H9 (cell line): ENCODE measurements around the gene IFT57. TPM values are rescaled to one million over a fixed set of nuclear protein-coding genes. Genes with fewer than 3 reads are reported as not detected.

Experiments
- DNase-seq: peaks from one replicate; pipeline ENCODE4 v3.0.0-alpha.2; 2017
- H2AFZ ChIP-seq: one replicate; pipeline ENCODE4 v1.6.1; 2013; ENCODE audit warnings: mild to moderate bottlenecking, low read length, control low read depth, moderate library complexity
- H2AK5ac ChIP-seq: 2 replicates; pipeline ENCODE4 v1.6.1; 2013; ENCODE audit warnings: low read length, control low read depth, mixed read lengths; ENCODE audit not compliant: insufficient read length
- H2BK120ac ChIP-seq: one replicate; pipeline ENCODE4 v1.6.1; 2013; ENCODE audit warnings: low read depth, mild to moderate bottlenecking, low read length, control low read depth, inconsistent platforms; ENCODE audit not compliant: poor library complexity, severe bottlenecking
- H2BK12ac ChIP-seq: 2 replicates; pipeline ENCODE4 v1.6.1; 2013; ENCODE audit warnings: low read length, control low read depth, mixed read lengths, low read depth; ENCODE audit not compliant: insufficient read length
- H2BK15ac ChIP-seq: 2 replicates; pipeline ENCODE4 v1.6.1; 2013; ENCODE audit warnings: low read depth, low read length, control low read depth
- H2BK20ac ChIP-seq: one replicate; pipeline ENCODE4 v1.6.1; 2013; ENCODE audit warnings: low read depth, mild to moderate bottlenecking, low read length, control low read depth, inconsistent platforms; ENCODE audit not compliant: poor library complexity, severe bottlenecking
- H2BK5ac ChIP-seq: 2 replicates; pipeline ENCODE4 v1.6.1; 2013; ENCODE audit warnings: low read length, control low read depth, mixed read lengths; ENCODE audit not compliant: insufficient read length
- H3K14ac ChIP-seq: 2 replicates; pipeline ENCODE4 v1.6.1; 2013; ENCODE audit warnings: low read length, control low read depth; ENCODE audit not compliant: insufficient read depth
- H3K18ac ChIP-seq: 2 replicates; pipeline ENCODE4 v1.6.1; 2013; ENCODE audit warnings: low read depth, mild to moderate bottlenecking, mixed read lengths, low read length, control low read depth; ENCODE audit not compliant: insufficient read length
- H3K23ac ChIP-seq: 2 replicates; pipeline ENCODE4 v1.6.1; 2013; ENCODE audit warnings: low read length, control low read depth, mixed read lengths, low read depth; ENCODE audit not compliant: insufficient read length
- H3K23me2 ChIP-seq: 2 replicates; pipeline ENCODE4 v1.6.1; 2013; ENCODE audit warnings: low read depth, mild to moderate bottlenecking, mixed read lengths, low read length, control low read depth; ENCODE audit not compliant: insufficient read length, poor library complexity, severe bottlenecking
- H3K27ac ChIP-seq: 2 replicates; pipeline ENCODE4 v1.5.1; 2013; ENCODE audit warnings: low read length, control low read depth, mixed read lengths, low read depth; ENCODE audit not compliant: insufficient read length
- H3K27me3 ChIP-seq: 2 replicates; pipeline ENCODE4 v1.6.1; 2013; ENCODE audit warnings: low read length, control low read depth, inconsistent platforms; ENCODE audit not compliant: insufficient read depth
- H3K4ac ChIP-seq: 2 replicates; pipeline ENCODE4 v1.6.1; 2013; ENCODE audit warnings: low read depth, mild to moderate bottlenecking, control low read depth, inconsistent platforms, low read length, moderate library complexity
- H3K4me1 ChIP-seq: 2 replicates; pipeline ENCODE4 v1.6.1; 2013; ENCODE audit warnings: low read length, control low read depth, inconsistent platforms; ENCODE audit not compliant: insufficient read depth
- H3K4me2 ChIP-seq: 2 replicates; pipeline ENCODE4 v1.6.1; 2013; ENCODE audit warnings: low read length, control low read depth, mixed read lengths; ENCODE audit not compliant: insufficient read length, insufficient read depth
- H3K56ac ChIP-seq: 2 replicates; pipeline ENCODE4 v1.6.1; 2013; ENCODE audit warnings: low read depth, mild to moderate bottlenecking, mixed read lengths, low read length, control low read depth; ENCODE audit not compliant: insufficient read length
- H3K79me1 ChIP-seq: 2 replicates; pipeline ENCODE4 v1.6.1; 2013; ENCODE audit warnings: low read depth, mild to moderate bottlenecking, moderate library complexity, low read length, control low read depth, inconsistent platforms; ENCODE audit not compliant: insufficient read depth, poor library complexity, severe bottlenecking
- H3K79me2 ChIP-seq: 2 replicates; pipeline ENCODE4 v1.6.1; 2013; ENCODE audit warnings: low read length, control low read depth, inconsistent platforms; ENCODE audit not compliant: insufficient read depth
- H3K9ac ChIP-seq: 2 replicates; pipeline ENCODE4 v1.6.1; 2013; ENCODE audit warnings: low read length, control low read depth, mixed read lengths; ENCODE audit not compliant: insufficient read length; ENCODE audit errors: extremely low read depth
- H3K9me3 ChIP-seq: one replicate; pipeline ENCODE4 v1.6.1; 2013; ENCODE audit warnings: low read depth, low read length, inconsistent platforms; ENCODE audit not compliant: control insufficient read depth
- H3T11ph ChIP-seq: one replicate; pipeline ENCODE4 v1.6.1; 2013; ENCODE audit warnings: mild to moderate bottlenecking, low read length, control low read depth, inconsistent platforms
- H4K20me1 ChIP-seq: one replicate; pipeline ENCODE4 v1.6.1; 2013; ENCODE audit not compliant: control insufficient read depth, insufficient read length, insufficient read depth
- H4K5ac ChIP-seq: 2 replicates; pipeline ENCODE4 v1.6.1; 2013; ENCODE audit warnings: low read depth, mild to moderate bottlenecking, mixed read lengths, low read length, control low read depth; ENCODE audit not compliant: insufficient read length
- H4K8ac ChIP-seq: replicated peaks from 2 replicates; pipeline ENCODE4 v1.6.1; 2013; ENCODE audit warnings: low read length, control low read depth, mixed read lengths, low read depth; ENCODE audit not compliant: insufficient read length
- H4K91ac ChIP-seq: 2 replicates; pipeline ENCODE4 v1.6.1; 2013; ENCODE audit warnings: low read depth, mild to moderate bottlenecking, moderate library complexity, mixed read lengths, low read length, control low read depth; ENCODE audit not compliant: insufficient read length
- H3K27ac Mint-ChIP-seq, 3 experiments: 2 replicates in 2 of 3; 3 replicates in 1 of 3; pipeline ENCODE4 v1.8.0; 2020 to 2021; ENCODE audit warnings: mixed read lengths in 3 of 3, mild to moderate bottlenecking in 1 of 3, moderate library complexity in 1 of 3
- H3K27me3 Mint-ChIP-seq: 2 replicates; pipeline ENCODE4 v1.8.0; 2021; ENCODE audit warnings: low read depth, mild to moderate bottlenecking, moderate library complexity, mixed read lengths
- H3K36me3 Mint-ChIP-seq, 3 experiments: 2 replicates in 2 of 3; 3 replicates in 1 of 3; pipeline ENCODE4 v1.8.0; 2020 to 2021; ENCODE audit warnings: low read depth in 3 of 3, mixed read lengths in 3 of 3; ENCODE audit not compliant: insufficient read depth in 1 of 3
- H3K4me1 Mint-ChIP-seq, 2 experiments: 2 replicates each; pipeline ENCODE4 v1.8.0; 2020; ENCODE audit warnings: mixed read lengths in 2 of 2
- H3K4me3 Mint-ChIP-seq, 2 experiments: 2 replicates in 1 of 2; 3 replicates in 1 of 2; pipeline ENCODE4 v1.8.0; 2020 to 2021; ENCODE audit warnings: mild to moderate bottlenecking in 2 of 2, mixed read lengths in 2 of 2, moderate library complexity in 1 of 2
- H3K9me3 Mint-ChIP-seq, 2 experiments: 2 replicates in 1 of 2; 3 replicates in 1 of 2; pipeline ENCODE4 v1.8.0; 2020; ENCODE audit warnings: mild to moderate bottlenecking in 2 of 2, mixed read lengths in 2 of 2, moderate library complexity in 1 of 2
- whole genome bisulfite sequencing: extraction: QIAGEN DNeasy Blood & Tissue Kit; methylation state at CpG from one replicate; pipeline ENCODE4 v1.1.7; 2013; ENCODE audit warnings: missing lambda C conversion rate, low lambda C conversion rate, mixed read lengths; ENCODE audit not compliant: insufficient read length; ENCODE audit errors: extremely low coverage; 5-methylcytosine and 5-hydroxymethylcytosine counted together
- total RNA-seq: library from RNA; stranded (reverse); gene quantifications from 2 replicates; pipeline ENCODE4 v1.2.1, GENCODE V29; 2021
- TF ChIP-seq, protein P1 (sequence below): fragments of 200-600 bp; sonication (generic); conservative IDR thresholded peaks from 3 replicates; pipeline ENCODE4 v1.8.0; 2021; ENCODE audit warnings: antibody characterized with exemption, mild to moderate bottlenecking

The IFT57 gene
- total RNA-seq, 1 experiment from 2014 or later: 21.4 TPM

- Histone ChIP-seq H3K4ac (no peak overlapping the region), H2BK15ac (no peak overlapping the region), H4K91ac (no peak overlapping the region), H3T11ph (no peak overlapping the region), H4K8ac (no peak overlapping the region), H3K4me1 (no peaks in the 10 kb centered on the region), H3K27ac (no peak overlapping the region), H3K14ac (no peak overlapping the region), H3K27me3 (no peaks in the 10 kb centered on the region), H3K4me2 (no peak overlapping the region), H3K9ac (no peak overlapping the region), H2AFZ (no peak overlapping the region), H3K56ac (no peak overlapping the region), H3K79me2 (no peaks in the 10 kb centered on the region), H3K79me1 (no peaks in the 10 kb centered on the region), H3K23ac (no peak overlapping the region), H2BK5ac (no peak overlapping the region), H4K5ac (no peak overlapping the region), H3K9me3 (no peaks in the 10 kb centered on the region), H2BK20ac (no peak overlapping the region), H2BK120ac (no peak overlapping the region), H3K18ac (no peak overlapping the region), H2AK5ac (no peak overlapping the region), H3K23me2 (no peaks in the 10 kb centered on the region), H4K20me1 (no peaks in the 10 kb centered on the region), H2BK12ac (no peak overlapping the region)
- peaks cover 4 to 12% of the 10 kb centered on the region in 2 experiments for H3K4me1 Mint-ChIP-seq
- WGBS: no CpG with 5 or more reads among the region's 5 CpGs
- H3K27me3 Mint-ChIP-seq: no peaks in the 10 kb centered on the region
- H3K9me3 Mint-ChIP-seq: no peaks in the 10 kb centered on the region
- DNase-seq: no peak
- H3K4me3 Mint-ChIP-seq: no peak overlapping the region
- H3K36me3 Mint-ChIP-seq: no peaks in the 10 kb centered on the region
- TF ChIP-seq, protein P1, sequence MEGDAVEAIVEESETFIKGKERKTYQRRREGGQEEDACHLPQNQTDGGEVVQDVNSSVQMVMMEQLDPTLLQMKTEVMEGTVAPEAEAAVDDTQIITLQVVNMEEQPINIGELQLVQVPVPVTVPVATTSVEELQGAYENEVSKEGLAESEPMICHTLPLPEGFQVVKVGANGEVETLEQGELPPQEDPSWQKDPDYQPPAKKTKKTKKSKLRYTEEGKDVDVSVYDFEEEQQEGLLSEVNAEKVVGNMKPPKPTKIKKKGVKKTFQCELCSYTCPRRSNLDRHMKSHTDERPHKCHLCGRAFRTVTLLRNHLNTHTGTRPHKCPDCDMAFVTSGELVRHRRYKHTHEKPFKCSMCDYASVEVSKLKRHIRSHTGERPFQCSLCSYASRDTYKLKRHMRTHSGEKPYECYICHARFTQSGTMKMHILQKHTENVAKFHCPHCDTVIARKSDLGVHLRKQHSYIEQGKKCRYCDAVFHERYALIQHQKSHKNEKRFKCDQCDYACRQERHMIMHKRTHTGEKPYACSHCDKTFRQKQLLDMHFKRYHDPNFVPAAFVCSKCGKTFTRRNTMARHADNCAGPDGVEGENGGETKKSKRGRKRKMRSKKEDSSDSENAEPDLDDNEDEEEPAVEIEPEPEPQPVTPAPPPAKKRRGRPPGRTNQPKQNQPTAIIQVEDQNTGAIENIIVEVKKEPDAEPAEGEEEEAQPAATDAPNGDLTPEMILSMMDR: no peak
- H3K27ac Mint-ChIP-seq: no peak overlapping the region
These were observed 88.2 kb downstream of the IFT57 start for GRCh38 chr3:108133858-108134554.
